Uterus (tissue), 4 donors: Measurements from ENCODE around the gene RELB. TPM values are rescaled to one million over a fixed set of nuclear protein-coding genes. Genes with fewer than 3 reads are reported as not detected.
"Not testable (repeated sequence)": the region's sequence is repeated elsewhere in the genome, so short reads cannot be mapped to it uniquely, and the experiment has no call there.

ENCODE experiments used
- DNase-seq, 2 donors: peaks; one replicate each; pipeline ENCODE4 v3.0.0-alpha.2; 2019 to 2020
- H3K27ac ChIP-seq, 2 donors: fragments of 200-600 bp; sonication (generic); 1 replicate in 1 of 2; 2 replicates in 1 of 2; pipeline ENCODE4 v1.5.1; 2016 to 2018
- H3K27me3 ChIP-seq, 2 donors: fragments of 200-600 bp; sonication (generic); one replicate each; pipeline ENCODE4 v1.5.1; 2018 to 2019; ENCODE audit warnings: control low read depth in 1 of 2
- H3K36me3 ChIP-seq, 2 donors: fragments of 200-600 bp; sonication (generic); one replicate each; pipeline ENCODE4 v1.5.1; 2019; ENCODE audit warnings: control low read depth in 1 of 2
- H3K4me1 ChIP-seq, 2 donors: fragments of 200-600 bp; sonication (generic); one replicate each; pipeline ENCODE4 v1.5.1; 2018 to 2019; ENCODE audit warnings: control low read depth in 1 of 2
- H3K4me3 ChIP-seq, 2 donors: fragments of 200-600 bp; sonication (generic); 1 replicate in 1 of 2; 2 replicates in 1 of 2; pipeline ENCODE4 v1.5.1; 2018 to 2019; ENCODE audit warnings: mild to moderate bottlenecking in 1 of 2
- H3K9me3 ChIP-seq, 2 donors: fragments of 200-600 bp; sonication (generic); one replicate each; pipeline ENCODE4 v1.5.1; 2019; ENCODE audit warnings: control low read depth in 1 of 2
- CTCF ChIP-seq, 4 experiments: fragments of 200-600 bp in 2 of 4; fragments of 450-650 bp in 2 of 4; sonication (generic) in 2 of 4; IDR thresholded peaks; one replicate each; pipeline ENCODE4 v1.5.1; 2016 to 2019; ENCODE audit warnings: antibody characterized with exemption in 4 of 4, mild to moderate bottlenecking in 2 of 4, moderate library complexity in 1 of 4
- POLR2A ChIP-seq, 2 donors: fragments of 450-650 bp; IDR thresholded peaks; one replicate each; pipeline ENCODE4 v1.6.1; 2016; ENCODE audit warnings: antibody characterized with exemption in 2 of 2, mild to moderate bottlenecking in 1 of 2, moderate library complexity in 1 of 2
- intact Hi-C: fragments of 100-400 bp; cut with DNase I; formaldehyde crosslinking; loops from one replicate; pipeline ENCODE4 v1.15.1; 2023; ENCODE audit warnings: low total_unique reads
- total RNA-seq, 4 donors: library from RNA; depleted of rRNA in 3 of 4; stranded (reverse); fragments of >200 nt in 3 of 4; gene quantifications; one replicate each; pipeline versions ENCODE4 v1.1.0 to v1.2.4, GENCODE V29; 2014 to 2023
- donor health status: DM: yes; HTN: yes; CAD: no.

The RELB gene
- total RNA-seq, 4 donors from 2014 or later: 1.0 to 52.4 (median 13.9) TPM

- TF ChIP-seq POLR2A (IDR thresholded peaks at IDR 0.05) (no peak), CTCF (IDR thresholded peaks at IDR 0.05) (no peak)
- no peak overlapping the region for H3K27ac ChIP-seq
- no peaks in the 10 kb centered on the region for H3K4me1 ChIP-seq
- no peaks in the 10 kb centered on the region for H3K27me3 ChIP-seq
- H3K36me3 ChIP-seq: no peaks in the 10 kb centered on the region
- DNase-seq: no peak
- intact Hi-C loops: no loop called here
- no peak overlapping the region for H3K4me3 ChIP-seq
- no peaks in the 10 kb centered on the region for H3K9me3 ChIP-seq
Measured at GRCh38 chr19:44968118-44968517, 33.1 kb upstream of the RELB start.

GRCh38 chr19:44968670-44969069 is 32.6 kb upstream of the RELB start:
- DNase-seq: no peak
- Histone ChIP-seq H3K27ac (no peak overlapping the region), H3K4me3 (no peak overlapping the region), H3K4me1 (no peaks in the 10 kb centered on the region), H3K9me3 (no peaks in the 10 kb centered on the region), H3K36me3 (no peaks in the 10 kb centered on the region), H3K27me3 (no peaks in the 10 kb centered on the region)
- TF ChIP-seq CTCF (IDR thresholded peaks at IDR 0.05): no peak
- no peak for TF ChIP-seq POLR2A (IDR thresholded peaks at IDR 0.05)
- intact Hi-C loops: no loop called here

- H3K36me3 ChIP-seq: no peaks in the 10 kb centered on the region
- no peaks in the 10 kb centered on the region for H3K27me3 ChIP-seq
- TF ChIP-seq CTCF (IDR thresholded peaks at IDR 0.05) (no peak), POLR2A (IDR thresholded peaks at IDR 0.05) (no peak)
- DNase-seq: no peak
- no peak overlapping the region for H3K4me3 ChIP-seq
- no peaks in the 10 kb centered on the region for H3K9me3 ChIP-seq
- no peaks in the 10 kb centered on the region for H3K4me1 ChIP-seq
- intact Hi-C loops: no loop called here
- H3K27ac ChIP-seq: no peak overlapping the region
Measured at GRCh38 chr19:44969437-44969836, 31.8 kb upstream of the RELB start.

- intact Hi-C loops, DNase-seq, H3K36me3 ChIP-seq, H3K27ac ChIP-seq, H3K27me3 ChIP-seq, H3K4me3 ChIP-seq, H3K9me3 ChIP-seq, H3K4me1 ChIP-seq: not testable (repeated sequence)
Measured at GRCh38 chr19:44971451-44971850, 29.8 kb upstream of the RELB start.

- DNase-seq: no peak
- no peaks in the 10 kb centered on the region for H3K9me3 ChIP-seq
- no peak overlapping the region for H3K4me3 ChIP-seq
- no peaks in the 10 kb centered on the region for H3K27me3 ChIP-seq
- no peak overlapping the region for H3K27ac ChIP-seq
- intact Hi-C loops: no loop called here
- H3K4me1 ChIP-seq: no peaks in the 10 kb centered on the region
- no peak for TF ChIP-seq CTCF (IDR thresholded peaks at IDR 0.05)
- no peak for TF ChIP-seq POLR2A (IDR thresholded peaks at IDR 0.05)
- H3K36me3 ChIP-seq: no peaks in the 10 kb centered on the region
Measured at GRCh38 chr19:44972802-44973201, 28.5 kb upstream of the RELB start.
